Activated T-helper 9 cell treated with anti-CD3 and anti-CD28 coated beads, Interleukin-2, amount 50 U/mL, for 16 hours (primary cell): Measurements from ENCODE around the gene PRICKLE1.

ENCODE experiments used
- DNase-seq: peaks from one replicate; pipeline ENCODE4 v3.0.0-alpha.2; 2020; ENCODE audit warnings: low read depth

Gene PRICKLE1

DNA sequence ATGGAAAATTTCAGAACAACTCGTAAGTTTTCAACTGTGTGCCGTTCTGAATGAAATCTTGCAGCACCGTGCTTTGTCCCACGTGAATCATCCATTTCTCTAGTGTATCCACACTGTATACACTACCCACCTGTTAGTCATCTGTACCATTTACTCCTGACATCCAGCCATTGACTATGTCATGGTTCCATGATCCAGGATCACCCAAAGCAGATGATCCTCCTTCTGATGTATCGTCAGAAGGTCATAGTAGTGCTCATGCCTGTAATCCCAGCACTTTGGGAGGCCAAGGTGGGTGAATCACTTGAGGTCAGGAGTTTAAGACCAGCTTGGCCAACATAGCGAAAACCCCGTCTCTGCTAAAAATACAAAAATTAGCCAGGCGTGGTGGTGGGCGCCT lies 140.7 kb downstream of the PRICKLE1 start:
- DNase-seq = no peak

DNA sequence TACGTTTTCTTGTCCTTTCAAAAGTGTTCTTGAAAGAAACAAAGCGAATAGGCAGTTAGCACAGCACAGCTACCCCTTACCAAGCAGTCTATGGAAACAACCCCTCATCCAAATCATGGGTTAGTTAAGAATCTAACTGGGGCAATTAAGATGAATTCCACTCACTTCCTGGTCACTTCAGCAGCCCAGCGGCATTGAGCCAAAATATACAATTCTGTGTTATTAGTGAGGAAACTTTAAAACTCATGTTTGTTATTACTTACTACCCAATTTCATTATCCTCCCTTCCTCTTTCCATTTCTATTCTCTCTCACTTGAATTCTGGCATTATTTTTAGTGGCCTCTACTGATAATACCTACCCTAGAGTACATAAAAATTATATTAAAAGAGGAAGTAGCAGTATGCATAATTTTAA lies 142.2 kb downstream of the PRICKLE1 start:
- no peak for DNase-seq

DNA sequence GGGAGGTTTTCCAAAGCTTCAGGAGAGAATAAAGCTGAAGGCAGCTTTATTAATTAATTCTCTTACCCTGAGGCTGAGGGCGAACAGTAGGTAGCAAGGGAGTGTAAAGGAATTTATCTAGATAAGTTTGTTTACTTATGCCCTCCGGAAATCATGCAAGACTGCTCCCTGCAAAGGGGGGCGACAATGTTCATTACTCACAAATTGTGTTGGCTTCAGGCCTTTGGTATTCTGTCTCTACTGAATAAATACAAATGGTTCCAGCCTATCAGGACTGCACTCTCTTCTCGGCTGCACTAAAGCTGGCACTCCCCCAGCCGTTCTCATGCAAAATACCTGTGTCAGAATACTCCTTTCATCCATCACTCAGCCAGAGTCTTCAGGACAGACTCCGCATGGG lies 142.8 kb downstream of the PRICKLE1 start:
- no peak for DNase-seq

DNA sequence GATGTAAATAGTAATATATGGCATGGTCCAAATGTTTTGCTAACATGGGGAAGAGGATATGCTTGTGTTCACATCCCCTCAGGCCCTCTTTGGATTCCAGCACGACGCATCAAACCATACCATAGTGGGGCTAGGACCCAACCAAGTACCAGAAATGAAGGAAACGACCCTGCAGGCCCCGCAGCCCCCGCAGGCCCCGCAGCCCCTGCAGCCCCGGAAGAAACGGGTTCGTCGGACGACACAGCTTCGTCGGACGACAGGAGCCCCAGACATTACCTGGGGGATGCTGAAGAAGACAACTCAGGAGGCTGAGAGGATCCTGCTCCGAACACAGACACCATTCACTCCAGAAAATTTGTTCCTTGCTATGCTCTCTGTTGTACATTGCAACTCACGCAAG lies 143.7 kb downstream of the PRICKLE1 start:
- DNase-seq = no peak

DNA sequence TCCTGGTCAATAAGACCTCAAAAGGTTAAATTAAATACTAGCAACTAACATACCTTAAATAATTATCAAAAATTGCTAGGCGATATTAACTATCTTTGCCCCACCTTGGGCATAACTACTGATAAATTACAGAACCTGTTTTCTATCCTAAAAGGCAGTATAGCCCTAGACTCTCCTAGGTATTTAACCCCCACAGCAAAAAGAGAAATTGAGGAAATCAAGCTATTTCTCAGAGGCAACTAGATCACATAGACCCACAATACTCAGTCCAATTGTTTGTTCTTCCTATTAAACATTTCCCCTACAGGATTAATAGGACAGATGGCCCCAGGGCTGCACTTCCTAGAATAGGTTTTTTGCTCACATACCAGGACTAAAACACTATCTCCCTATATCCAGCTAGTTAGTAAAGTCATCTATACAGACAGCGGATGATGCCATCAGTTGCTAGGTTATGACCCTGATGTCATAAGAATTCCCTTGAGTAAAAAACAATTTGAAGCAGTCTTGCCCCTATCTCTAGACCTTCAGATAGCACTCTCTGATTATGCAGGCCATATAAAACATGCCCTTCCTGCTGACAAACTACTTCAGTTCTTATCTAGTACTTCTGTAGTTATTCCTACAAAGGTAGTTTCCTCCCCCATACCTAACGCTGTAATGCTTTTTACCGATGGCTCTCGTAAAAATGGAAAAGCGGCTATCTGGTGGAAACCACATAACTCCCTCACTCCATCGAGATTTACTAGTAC lies 145.2 kb downstream of the PRICKLE1 start:
- no peak for DNase-seq

DNA sequence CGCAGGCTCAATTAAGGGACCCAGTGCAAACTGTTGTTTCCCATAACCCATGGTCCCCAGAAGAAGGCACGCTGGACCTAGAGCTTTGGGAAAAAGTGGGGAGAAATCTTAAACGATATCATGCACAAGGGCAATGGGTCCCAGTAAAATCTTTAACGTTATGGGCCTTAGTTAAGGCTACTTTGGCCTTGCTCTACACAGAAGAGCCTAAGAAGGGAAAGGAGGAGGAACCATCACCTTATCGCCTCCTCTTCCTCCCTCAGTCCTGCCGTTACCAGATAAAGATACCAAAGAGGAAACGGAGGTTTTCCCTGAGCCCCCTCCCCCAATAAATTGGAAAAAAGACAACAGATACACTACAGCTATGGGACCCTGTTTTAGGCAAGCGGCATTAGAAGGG lies 146.7 kb downstream of the PRICKLE1 start:
- no peak for DNase-seq

DNA sequence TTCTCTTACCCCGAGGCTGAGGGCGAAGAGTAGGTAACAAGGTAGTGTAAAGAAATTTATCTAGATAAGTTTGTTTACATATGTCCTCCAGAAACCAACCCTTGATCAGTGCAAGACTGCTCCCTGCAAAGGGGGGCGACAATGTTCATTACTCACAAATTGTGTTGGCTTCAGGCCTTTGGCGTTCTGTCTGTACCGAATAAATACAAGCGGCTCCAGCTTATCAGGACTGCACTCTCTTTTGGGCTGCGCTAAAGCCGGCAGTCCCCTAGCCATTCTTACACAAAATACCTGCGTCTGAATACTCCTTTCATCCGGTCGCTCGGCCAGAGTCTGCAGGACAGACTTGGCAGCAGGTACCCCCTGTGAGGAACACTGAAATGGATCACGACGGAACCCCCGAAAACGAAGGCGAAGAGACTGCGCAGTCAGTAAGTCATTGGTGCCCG lies 147.2 kb downstream of the PRICKLE1 start:
- DNase-seq = no peak

DNA sequence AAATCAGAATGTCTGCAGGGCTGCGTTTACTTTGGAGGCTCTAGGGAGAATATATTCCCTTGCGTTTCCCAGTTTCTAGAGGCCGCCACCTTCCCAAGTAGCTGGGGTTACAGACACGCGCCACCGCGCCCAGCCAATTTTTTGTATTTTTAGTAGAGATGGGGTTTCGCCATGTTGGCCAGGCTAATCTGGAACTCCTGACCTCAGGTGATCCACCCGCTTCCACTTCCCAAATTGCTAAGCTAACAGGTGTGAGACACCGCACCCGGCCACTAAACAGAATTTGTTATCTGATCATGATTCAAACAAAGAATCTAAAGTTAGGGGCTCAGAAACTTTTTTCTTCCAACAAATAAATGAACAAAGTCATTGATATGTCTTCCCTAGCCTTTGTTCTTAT lies 148.9 kb downstream of the PRICKLE1 start:
- no peak for DNase-seq

DNA sequence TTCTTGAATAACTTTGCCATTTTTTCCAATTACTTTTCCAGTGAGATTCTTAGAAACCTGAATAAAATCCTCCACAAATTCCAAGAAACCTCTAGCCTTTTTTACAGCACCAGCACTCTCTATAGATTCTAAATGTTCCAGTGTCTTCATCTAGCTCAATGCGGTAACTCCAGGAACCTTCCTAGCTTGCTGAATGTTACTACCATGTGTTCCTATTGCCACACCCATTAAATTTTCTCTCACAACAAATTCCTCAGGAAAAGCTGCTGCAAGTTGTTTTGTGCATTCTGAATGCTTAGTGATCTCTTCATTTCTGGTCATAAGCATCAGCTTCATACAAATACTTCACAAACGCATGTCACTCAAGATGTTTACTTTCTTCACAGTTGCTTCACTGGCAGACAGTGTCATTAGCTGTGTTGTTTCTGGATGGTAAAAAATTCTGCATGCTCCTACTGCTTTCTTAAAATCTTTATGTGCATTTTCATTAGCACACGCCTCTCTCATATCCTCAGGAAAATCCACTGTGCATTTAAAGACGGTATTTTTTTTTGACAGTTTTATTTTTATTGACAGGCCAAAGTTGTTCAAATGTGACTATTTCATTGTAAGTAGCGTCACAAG lies 156.9 kb downstream of the PRICKLE1 start:
- no peak for DNase-seq

DNA sequence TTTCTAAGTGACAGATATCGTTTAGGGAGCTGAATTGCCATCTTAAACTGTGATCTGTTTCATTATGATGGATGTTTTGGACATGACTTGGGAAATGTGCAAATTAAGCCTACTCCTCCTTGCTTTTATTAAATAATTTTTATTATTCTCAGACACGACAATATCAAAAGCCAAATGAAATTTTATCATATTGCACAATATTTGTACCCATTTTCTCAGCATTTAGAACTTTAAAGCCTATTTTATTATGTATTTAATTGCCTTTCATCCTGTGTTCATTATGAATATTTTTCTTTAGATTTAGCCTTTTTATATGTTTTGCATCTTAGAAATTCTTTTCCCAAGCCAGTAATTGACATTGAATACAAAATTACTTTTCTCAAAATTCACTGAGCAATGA lies 160.7 kb downstream of the PRICKLE1 start:
- no peak for DNase-seq

DNA sequence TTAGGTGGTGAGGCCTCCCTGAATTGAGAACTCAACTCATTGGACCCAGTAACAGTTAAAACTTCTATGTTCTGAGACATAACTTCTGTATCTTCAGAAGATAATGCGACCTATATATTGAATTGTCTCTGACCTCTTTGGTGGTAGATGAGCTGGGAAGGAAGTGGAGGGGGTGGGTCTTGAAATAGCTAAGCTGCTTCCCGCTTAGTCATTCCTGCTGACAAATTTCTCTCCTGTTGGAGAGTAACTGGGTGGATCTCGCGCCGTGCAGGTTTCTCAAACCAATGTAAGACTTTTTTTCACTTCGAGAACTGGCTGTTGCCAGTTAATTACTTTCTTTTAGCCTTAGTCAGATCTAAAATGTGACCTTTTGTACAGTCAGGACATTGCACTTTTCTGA lies 162.8 kb downstream of the PRICKLE1 start:
- DNase-seq = no peak

DNA sequence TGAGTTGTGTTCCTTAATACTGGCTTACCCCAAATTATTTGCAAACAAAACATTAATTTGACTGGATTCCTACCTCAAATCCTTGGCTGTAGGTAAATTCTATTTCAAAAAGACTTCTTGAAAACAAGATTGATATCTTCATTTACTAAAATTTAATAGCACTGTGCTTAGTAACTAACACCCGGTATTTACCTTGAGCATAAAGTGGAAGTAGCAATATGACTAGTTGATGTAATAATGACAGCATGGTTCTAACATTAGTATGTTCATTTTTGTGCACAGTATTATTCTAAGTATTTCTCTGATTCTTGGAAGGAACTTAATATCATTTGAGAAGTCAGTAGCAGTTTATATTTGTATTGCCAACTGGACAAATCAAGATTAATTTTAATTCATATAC lies 166.8 kb downstream of the PRICKLE1 start:
- no peak for DNase-seq

DNA sequence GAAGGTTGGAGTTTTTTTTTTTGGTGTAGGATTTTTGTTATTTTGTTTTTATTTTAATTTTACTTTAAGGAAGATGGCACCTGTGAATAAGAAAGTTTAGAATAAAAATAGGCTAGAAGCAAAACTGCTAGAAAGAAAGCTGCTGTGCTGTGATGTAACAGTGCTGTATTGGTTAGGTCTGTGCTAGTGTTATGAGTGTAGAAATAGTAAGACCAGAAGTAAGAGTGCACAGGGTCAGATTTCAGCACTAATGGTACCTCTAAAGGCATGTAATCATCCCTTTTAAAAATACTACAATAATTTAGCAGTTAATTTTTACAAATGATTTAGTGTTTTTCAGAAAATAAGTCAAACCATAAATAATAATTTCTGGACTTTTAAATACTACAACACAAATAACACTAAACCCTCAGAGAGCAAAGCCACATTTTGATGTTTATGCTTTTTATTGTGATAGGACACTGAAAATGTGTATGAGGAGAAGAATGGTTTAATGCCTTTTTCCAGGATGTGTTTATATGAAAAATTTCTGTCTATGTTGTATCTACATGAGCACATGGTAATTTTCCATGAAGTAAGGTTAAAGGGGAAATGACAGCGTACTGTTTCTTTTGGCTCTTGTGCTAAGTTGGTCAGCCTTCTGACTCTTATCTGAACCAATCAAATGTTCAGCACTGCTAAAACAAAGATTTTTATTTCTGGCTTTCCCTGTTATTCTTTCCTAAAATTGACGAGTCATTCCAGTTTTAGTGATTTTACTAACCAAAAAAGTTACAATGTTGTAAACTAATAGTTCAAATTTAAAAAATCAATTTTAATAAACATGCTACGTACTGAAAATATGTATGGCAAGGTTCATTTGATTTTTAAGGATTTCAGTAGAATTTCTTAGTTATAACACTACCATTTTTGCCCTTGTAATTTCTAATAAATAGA lies 167.4 kb downstream of the PRICKLE1 start:
- DNase-seq = no peak

DNA sequence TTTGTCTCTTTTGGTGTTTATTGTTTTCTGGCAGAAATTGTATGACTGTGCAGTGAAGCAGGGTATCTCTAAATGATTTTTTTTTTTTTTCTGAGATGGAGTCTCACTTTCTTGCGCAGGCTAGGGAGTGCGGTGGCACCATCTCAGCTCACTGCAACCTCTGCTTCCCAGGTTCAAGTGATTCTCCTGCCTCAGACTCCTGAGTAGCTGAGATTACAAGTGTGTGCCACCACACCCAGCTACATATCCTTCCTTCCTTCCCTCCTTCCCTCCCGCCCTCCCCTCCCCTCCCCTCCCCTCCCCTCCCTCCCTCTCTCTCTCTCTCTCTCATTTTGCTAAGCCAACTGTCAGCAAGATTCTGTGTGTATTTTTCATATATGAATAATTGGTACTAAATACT lies 169.2 kb downstream of the PRICKLE1 start:
- DNase-seq = no peak

DNA sequence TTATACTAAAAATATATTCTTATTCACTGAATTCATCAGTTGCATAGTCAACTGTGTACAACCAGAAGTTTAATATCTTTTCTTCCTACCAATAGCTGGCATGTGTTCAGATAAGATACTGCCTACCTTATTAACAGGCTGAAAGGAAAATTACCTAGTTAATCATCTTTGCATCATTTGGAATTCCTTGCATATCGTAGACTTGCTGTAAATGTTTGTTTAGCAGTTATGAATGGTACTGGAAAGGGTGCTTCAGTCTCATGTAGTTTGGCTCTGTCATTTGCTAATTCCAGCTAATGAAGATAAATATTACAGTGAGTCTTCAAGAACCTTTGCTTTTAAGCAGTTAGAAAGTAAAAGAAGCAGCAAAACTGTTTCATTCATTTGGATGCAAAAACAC lies 179.2 kb downstream of the PRICKLE1 start:
- DNase-seq = no peak

DNA sequence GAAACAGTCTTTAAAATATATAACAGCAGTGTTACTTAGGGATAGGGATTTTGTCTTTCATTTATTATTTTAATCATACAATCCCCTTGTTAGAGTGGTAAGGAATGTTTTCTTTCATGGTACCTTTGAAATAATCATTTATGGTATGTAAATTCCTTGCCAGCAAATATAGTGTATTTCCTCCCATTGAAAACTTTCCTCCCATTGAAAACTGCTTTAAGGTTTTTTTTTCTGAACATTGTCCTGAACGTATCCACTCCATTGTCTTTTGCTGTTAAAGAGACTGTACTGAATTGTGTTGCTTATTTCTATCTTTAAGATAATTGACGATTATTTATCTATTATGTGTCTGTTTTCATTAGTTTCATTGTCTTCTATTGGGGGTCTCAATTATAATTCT lies 180.1 kb downstream of the PRICKLE1 start:
- DNase-seq = no peak

DNA sequence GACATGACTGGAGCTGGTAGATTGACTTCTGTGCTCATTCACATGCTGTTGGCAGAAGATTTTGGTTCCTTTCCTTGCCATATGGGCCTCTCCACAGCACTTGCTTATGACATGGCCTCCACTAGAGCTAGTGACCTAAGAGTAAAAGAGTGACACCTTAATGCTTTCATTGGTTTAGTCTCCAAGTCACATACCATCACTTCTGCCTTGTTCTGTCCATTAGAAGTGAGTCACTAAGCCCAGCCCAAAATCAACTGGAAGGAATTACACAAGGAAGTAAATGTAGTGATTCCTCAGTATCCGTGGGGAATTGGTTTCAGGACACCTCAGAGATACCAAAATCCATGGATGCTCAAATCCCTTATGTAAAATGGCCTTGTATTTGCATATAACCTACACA lies 182.2 kb downstream of the PRICKLE1 start:
- DNase-seq = no peak
